Inflammatory macrophage treated with lipopolysaccharide for 4 hours (primary cell): Measurements from ENCODE around the gene SATB2.

Experiments used
- DNase-seq: peaks from one replicate; pipeline ENCODE4 v3.0.0-alpha.2; 2020

Gene SATB2

DNA sequence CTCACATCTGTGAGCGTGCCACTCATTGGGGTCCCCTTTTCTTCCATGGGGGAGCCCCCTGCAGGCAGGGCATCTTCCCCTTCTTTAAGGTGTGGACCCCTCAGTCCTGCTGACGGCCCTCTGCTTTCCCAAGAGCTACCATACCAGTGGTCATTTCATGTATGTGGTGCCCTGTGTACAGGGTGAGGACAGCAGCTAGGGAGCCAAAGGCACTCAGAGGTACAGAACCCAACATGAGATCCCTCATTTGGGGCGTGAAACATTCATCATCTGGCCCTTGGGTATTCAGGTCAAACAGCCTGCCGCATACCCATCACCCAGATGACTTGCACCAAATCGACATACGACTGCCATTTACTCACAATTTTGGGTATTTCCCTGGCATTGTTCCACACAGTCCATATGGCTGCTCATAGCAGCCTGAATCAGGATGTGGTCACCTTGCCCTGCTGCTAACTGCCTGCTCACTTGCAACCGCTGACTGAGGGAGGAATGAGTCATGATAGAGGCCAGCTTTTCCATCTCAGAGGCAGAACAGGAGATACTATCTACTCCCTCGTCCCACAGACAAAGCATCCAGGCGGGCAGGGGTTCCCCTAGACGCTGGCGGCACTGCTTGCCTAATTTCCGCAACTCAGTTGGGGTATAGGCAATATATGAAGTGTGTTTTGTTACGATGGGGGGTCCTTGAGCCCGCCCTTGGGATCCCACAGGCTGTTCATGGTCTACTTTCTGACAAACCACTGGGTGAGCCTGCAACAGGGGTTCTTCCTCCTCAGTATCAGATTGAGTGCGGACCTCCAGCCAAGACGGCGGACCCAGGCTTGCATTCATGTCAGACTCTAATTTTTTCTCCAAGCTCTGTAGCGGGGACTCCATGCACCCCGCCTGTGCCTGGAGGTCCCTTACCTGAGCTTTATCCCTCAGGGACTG lies 228.6 kb downstream of the SATB2 start:
- DNase-seq: no peak

DNA sequence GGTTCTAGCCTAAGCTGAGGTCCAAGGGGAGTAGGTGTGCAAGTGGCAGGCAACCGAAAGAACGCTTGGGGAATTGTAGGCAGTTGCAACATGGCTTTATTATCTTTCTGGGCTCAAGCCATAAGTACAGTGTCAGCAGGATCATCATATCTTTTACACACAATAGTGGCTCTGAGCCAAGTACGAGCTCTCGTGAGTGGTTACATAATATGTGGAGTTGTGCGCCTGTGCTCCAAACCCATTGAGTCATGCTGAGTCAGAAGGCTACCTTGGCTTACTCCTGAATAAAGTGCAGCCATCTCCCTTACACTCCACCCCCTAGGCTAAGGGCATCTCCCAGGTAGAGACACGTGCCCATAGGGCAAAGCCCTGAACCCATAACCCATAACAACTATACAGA lies 233.9 kb downstream of the SATB2 start:
- DNase-seq: no peak

DNA sequence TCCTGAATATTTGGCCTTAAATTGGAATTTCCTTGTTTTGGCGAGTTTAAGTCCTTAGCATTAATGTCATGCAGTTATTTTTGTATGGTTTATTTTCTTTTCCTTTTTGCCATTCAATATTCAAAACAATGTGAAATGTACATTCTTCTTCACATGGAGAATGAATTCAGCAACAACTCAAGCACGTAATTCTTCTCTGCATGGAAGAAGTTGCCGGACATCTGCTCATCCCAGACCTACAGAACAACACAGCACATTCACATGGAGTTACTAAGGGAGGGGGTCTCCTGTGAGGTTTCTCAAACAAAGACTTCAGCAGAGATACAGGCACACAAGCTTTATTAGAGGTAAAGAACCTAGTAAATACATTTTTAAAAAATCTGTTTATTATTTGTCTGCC lies 236.8 kb downstream of the SATB2 start:
- DNase-seq: no peak

DNA sequence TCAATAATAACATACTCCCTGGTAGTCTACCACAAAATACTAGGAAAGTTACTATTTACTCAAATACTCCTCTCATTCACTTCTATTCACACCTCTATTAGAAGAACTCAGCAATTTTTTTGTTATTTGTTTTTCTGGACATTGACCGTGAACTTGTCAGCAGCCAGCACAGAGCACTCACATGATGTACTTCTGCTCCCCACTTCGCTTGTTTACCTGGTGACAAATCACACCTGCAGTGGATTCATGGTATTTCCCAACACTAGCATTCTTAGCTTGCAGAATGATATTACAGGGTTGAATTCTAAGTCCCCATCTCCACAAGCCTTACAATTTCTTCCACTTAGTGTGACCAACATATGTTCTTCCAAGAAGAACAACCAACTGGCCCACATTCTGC lies 238.2 kb downstream of the SATB2 start:
- no peak for DNase-seq
